A549 (cell line): ENCODE measurements around the gene TAF4B. TPM values are rescaled to one million over a fixed set of nuclear protein-coding genes. Genes with fewer than 3 reads are reported as not detected.

Source experiments
- ATAC-seq, 2 experiments: fragments of 200-7000 bp in 1 of 2; fragments of >200 bp in 1 of 2; cut with Nextera tagmentation in 1 of 2; cut with Tn5 transposase in 1 of 2; 3 replicates each; pipeline versions ENCODE4 v1.8.0 to v1.9.1; 2018 to 2020; ENCODE audit warnings: mild to moderate bottlenecking in 1 of 2, moderate library complexity in 1 of 2
- CTCF ChIA-PET: fragments of 300-600 bp; sonication (Branson Sonifier 250); formaldehyde crosslinking; extraction: SDS; loops from one replicate; lab custom pipeline; 2021; ENCODE audit warnings: antibody characterized with exemption, inconsistent platforms; lab: Yijun Ruan, JAX
- POLR2A ChIA-PET: fragments of 350-600 bp; formaldehyde crosslinking; extraction: SDS; loops from one replicate; lab custom pipeline; 2021; ENCODE audit warnings: antibody characterized with exemption, inconsistent platforms; lab: Yijun Ruan, JAX
- DNase-seq, 2 experiments: peaks; one replicate each; pipeline versions ENCODE4 v3.0.0 to v3.0.0-alpha.2; 2011 to 2016; ENCODE audit warnings: low read depth in 1 of 2, low spot score in 1 of 2
- FAIRE-seq: peaks from 2 replicates; lab custom pipeline; 2011; peaks lifted over from hg19 to GRCh38; lab: Jason Lieb, UNC
- H3K27ac ChIP-seq, 2 experiments: fragments of >200 bp; sonication (Bioruptor Twin); formaldehyde crosslinking; 3 replicates each; pipeline ENCODE4 v1.5.1; 2016 to 2017
- H3K4me1 ChIP-seq: fragments of >200 bp; sonication (Bioruptor Twin); formaldehyde crosslinking; 3 replicates; pipeline ENCODE4 v1.6.1; 2016
- H3K4me2 ChIP-seq: fragments of >200 bp; sonication (Bioruptor Twin); formaldehyde crosslinking; 3 replicates; pipeline ENCODE4 v1.6.1; 2016
- H3K4me3 ChIP-seq: fragments of >200 bp; sonication (Bioruptor Twin); formaldehyde crosslinking; 3 replicates; pipeline ENCODE4 v1.5.1; 2016
- H3K9me3 ChIP-seq: fragments of >200 bp; sonication (Bioruptor Twin); formaldehyde crosslinking; 3 replicates; pipeline ENCODE4 v1.6.1; 2016
- BHLHE40 ChIP-seq: IDR thresholded peaks from 2 replicates; pipeline ENCODE4 v1.6.1; 2012; ENCODE audit warnings: low read depth, low read length, inconsistent platforms
- CBX2 ChIP-seq: fragments of 200-600 bp; sonication (generic); IDR thresholded peaks from 2 replicates; pipeline ENCODE4 v1.6.1; 2016; ENCODE audit warnings: low read depth, mild to moderate bottlenecking, borderline replicate concordance
- CEBPB ChIP-seq, 2 experiments: fragments of >200 bp in 1 of 2; sonication (Bioruptor Twin) in 1 of 2; formaldehyde crosslinking in 1 of 2; IDR thresholded peaks; 2 replicates each; pipeline ENCODE4 v1.6.1; 2012 to 2016
- CHD2 ChIP-seq: fragments of 150-350 bp; IDR thresholded peaks from 2 replicates; pipeline ENCODE4 v1.6.1; 2014; ENCODE audit warnings: low read length; ENCODE audit not compliant: partially characterized antibody
- CHD4 ChIP-seq: fragments of 200-600 bp; sonication (generic); IDR thresholded peaks from 2 replicates; pipeline ENCODE4 v1.6.1; 2016; ENCODE audit warnings: antibody characterized with exemption, mild to moderate bottlenecking, borderline replicate concordance
- EHMT2 ChIP-seq: fragments of 200-600 bp; sonication (generic); IDR thresholded peaks from 2 replicates; pipeline ENCODE4 v1.6.1; 2016; ENCODE audit warnings: antibody characterized with exemption, low read depth, mild to moderate bottlenecking, moderate library complexity
- FOSB ChIP-seq: fragments of 250-450 bp; sonication (Bioruptor Pico); IDR thresholded peaks from 2 replicates; pipeline ENCODE4 v1.5.0; 2020; ENCODE audit warnings: mild to moderate bottlenecking, moderate library complexity
- FOSL2 ChIP-seq, 2 experiments: fragments of 450-650 bp in 1 of 2; fragments of >200 bp in 1 of 2; sonication (Bioruptor Twin) in 1 of 2; formaldehyde crosslinking; IDR thresholded peaks; 2 replicates each; pipeline versions ENCODE4 v1.5.0 to v1.6.1; 2016 to 2020; ENCODE audit warnings: mild to moderate bottlenecking in 1 of 2, moderate library complexity in 1 of 2
- HOXB13 ChIP-seq: fragments of 250-450 bp; sonication (Bioruptor Pico); IDR thresholded peaks from 2 replicates; pipeline ENCODE4 v1.5.0; 2020; ENCODE audit warnings: low read depth, mild to moderate bottlenecking, moderate library complexity
- HOXB5 ChIP-seq: fragments of 250-450 bp; sonication (Bioruptor Pico); IDR thresholded peaks from 2 replicates; pipeline ENCODE4 v1.5.0; 2020; ENCODE audit warnings: mild to moderate bottlenecking, moderate library complexity
- MAZ ChIP-seq: fragments of 150-350 bp; IDR thresholded peaks from 2 replicates; pipeline ENCODE4 v1.6.1; 2014; ENCODE audit warnings: antibody characterized with exemption, low read depth, low read length, borderline replicate concordance
- NFE2L2 ChIP-seq: fragments of 150-350 bp; conservative IDR thresholded peaks from 2 replicates; pipeline ENCODE4 v1.6.1; 2014; ENCODE audit warnings: low read length
- NR3C1 ChIP-seq: fragments of >200 bp; sonication (Bioruptor Twin); formaldehyde crosslinking; IDR thresholded peaks from 3 replicates; pipeline ENCODE4 v1.6.1; 2017
- PHF8 ChIP-seq: fragments of 200-600 bp; sonication (generic); IDR thresholded peaks from 2 replicates; pipeline ENCODE4 v1.6.1; 2016; ENCODE audit warnings: low read depth, mild to moderate bottlenecking, antibody characterized with exemption, moderate library complexity, borderline replicate concordance
- POLR2A ChIP-seq: IDR thresholded peaks from 2 replicates; pipeline ENCODE4 v1.6.1; 2012; ENCODE audit warnings: mild to moderate bottlenecking, low read length
- RCOR1 ChIP-seq: fragments of 150-350 bp; IDR thresholded peaks from 2 replicates; pipeline ENCODE4 v1.6.1; 2014; ENCODE audit warnings: antibody characterized with exemption, low read length, low read depth
- RNF2 ChIP-seq: fragments of 200-600 bp; sonication (generic); IDR thresholded peaks from 2 replicates; pipeline ENCODE4 v1.6.1; 2016; ENCODE audit warnings: low read depth, mild to moderate bottlenecking, antibody characterized with exemption, moderate library complexity, borderline replicate concordance
- TP53 ChIP-seq: fragments of 250-450 bp; sonication (Bioruptor Pico); IDR thresholded peaks from 2 replicates; pipeline ENCODE4 v1.5.0; 2021; ENCODE audit warnings: mild to moderate bottlenecking, moderate library complexity
- ZSCAN20 ChIP-seq: fragments of 250-450 bp; sonication (Bioruptor Pico); IDR thresholded peaks from 2 replicates; pipeline ENCODE4 v1.8.0; 2022; ENCODE audit warnings: mild to moderate bottlenecking, moderate library complexity
- WGBS: methylation state at CpG from one replicate; pipeline ENCODE4 v1.1.6; 2017; ENCODE audit errors: missing lambda C conversion rate; 5-methylcytosine and 5-hydroxymethylcytosine counted together
- polyA plus RNA-seq, 4 experiments: library from polyadenylated mRNA; depleted of rRNA in 3 of 4; stranded (reverse); fragments of >200 nt; fragmentation: RNase III in 1 of 4; extraction: RNeasy Plus Mini Kit Qiagen cat#74134 plus additional on column Dnase treatment in 1 of 4; gene quantifications; 2 replicates in 3 of 4; 3 replicates in 1 of 4; pipeline ENCODE4 v1.2.3, GENCODE V29; 2011 to 2017
- TF ChIP-seq, protein P1 (sequence below): fragments of >200 bp; sonication (Bioruptor Twin); formaldehyde crosslinking; IDR thresholded peaks from 2 replicates; pipeline ENCODE4 v1.6.1; 2016
- TF ChIP-seq, protein P2 (sequence below): fragments of >200 bp; sonication (Bioruptor Twin); formaldehyde crosslinking; IDR thresholded peaks from 3 replicates; pipeline ENCODE4 v1.5.1; 2016
- TF ChIP-seq, protein P3 (sequence below): fragments of 250-450 bp; sonication (Bioruptor Pico); IDR thresholded peaks from 2 replicates; pipeline ENCODE4 v1.5.0; 2021; ENCODE audit warnings: mild to moderate bottlenecking, moderate library complexity, borderline replicate concordance
- TF ChIP-seq, protein P4 (sequence below): fragments of 200-600 bp; sonication (generic); IDR thresholded peaks from 2 replicates; pipeline ENCODE4 v1.6.1; 2016; ENCODE audit warnings: antibody characterized with exemption, mild to moderate bottlenecking, moderate library complexity
- TF ChIP-seq, protein P5 (sequence below): fragments of 150-350 bp; IDR thresholded peaks from 2 replicates; pipeline ENCODE4 v1.6.1; 2014; ENCODE audit warnings: low read depth, mild to moderate bottlenecking, low read length

Gene TAF4B
- polyA plus RNA-seq, 2 of the 4 experiments (the other 2 are of a cell fraction): 2.5 to 5.6 TPM

DNA sequence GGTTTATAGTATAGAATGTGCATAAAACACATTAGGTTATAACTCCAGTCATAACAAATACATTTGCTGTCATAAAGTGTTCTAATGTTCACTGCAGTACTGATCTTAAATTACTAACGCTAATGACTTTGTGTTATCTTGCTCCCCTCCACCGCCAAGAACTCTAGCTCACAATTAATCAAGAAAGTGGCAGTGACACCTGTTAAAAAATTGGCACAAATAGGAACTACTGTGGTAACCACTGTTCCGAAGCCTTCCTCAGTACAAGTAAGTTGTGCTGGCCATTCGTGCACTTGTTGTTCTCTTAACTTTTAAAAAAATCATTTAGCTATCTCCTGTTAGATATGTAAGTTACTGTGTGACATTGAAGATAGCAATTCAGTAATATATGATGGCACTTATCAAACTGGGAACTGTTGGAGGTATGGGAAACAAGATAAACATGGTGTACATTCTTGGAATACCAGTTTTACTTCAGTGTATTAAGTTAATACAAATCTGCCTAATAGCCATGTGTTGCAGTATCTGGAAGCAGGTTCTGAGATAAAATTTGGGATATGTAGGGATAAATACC is 41.2 kb downstream of the TAF4B start:
- DNase-seq (no peak), FAIRE-seq (no peak), ATAC-seq (no peak)
- ChIA-PET CTCF (no interaction called here), POLR2A (no interaction called here)
- Histone ChIP-seq H3K9me3 (no peaks in the 10 kb centered on the region), H3K27ac (no peak overlapping the region), H3K4me2 (no peak overlapping the region), H3K4me3 (no peak overlapping the region), H3K4me1 (no peaks in the 10 kb centered on the region)
- WGBS: 83% methylated on average over 4 of the region's 4 CpGs
- TF ChIP-seq EHMT2 (no peak), RCOR1 (no peak), BHLHE40 (no peak), CHD2 (no peak), HOXB5 (CRISPR knock-in tag) (no peak), HOXB13 (CRISPR knock-in tag) (no peak), MAZ (no peak), CHD4 (no peak), TP53 (CRISPR knock-in tag) (no peak), POLR2A (no peak), NFE2L2 (no peak), PHF8 (no peak), FOSB (CRISPR knock-in tag) (no peak)
- TF ChIP-seq, protein P1, sequence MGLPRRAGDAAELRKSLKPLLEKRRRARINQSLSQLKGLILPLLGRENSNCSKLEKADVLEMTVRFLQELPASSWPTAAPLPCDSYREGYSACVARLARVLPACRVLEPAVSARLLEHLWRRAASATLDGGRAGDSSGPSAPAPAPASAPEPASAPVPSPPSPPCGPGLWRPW: no peak
- TF ChIP-seq, protein P2, sequence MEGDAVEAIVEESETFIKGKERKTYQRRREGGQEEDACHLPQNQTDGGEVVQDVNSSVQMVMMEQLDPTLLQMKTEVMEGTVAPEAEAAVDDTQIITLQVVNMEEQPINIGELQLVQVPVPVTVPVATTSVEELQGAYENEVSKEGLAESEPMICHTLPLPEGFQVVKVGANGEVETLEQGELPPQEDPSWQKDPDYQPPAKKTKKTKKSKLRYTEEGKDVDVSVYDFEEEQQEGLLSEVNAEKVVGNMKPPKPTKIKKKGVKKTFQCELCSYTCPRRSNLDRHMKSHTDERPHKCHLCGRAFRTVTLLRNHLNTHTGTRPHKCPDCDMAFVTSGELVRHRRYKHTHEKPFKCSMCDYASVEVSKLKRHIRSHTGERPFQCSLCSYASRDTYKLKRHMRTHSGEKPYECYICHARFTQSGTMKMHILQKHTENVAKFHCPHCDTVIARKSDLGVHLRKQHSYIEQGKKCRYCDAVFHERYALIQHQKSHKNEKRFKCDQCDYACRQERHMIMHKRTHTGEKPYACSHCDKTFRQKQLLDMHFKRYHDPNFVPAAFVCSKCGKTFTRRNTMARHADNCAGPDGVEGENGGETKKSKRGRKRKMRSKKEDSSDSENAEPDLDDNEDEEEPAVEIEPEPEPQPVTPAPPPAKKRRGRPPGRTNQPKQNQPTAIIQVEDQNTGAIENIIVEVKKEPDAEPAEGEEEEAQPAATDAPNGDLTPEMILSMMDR: no peak

DNA sequence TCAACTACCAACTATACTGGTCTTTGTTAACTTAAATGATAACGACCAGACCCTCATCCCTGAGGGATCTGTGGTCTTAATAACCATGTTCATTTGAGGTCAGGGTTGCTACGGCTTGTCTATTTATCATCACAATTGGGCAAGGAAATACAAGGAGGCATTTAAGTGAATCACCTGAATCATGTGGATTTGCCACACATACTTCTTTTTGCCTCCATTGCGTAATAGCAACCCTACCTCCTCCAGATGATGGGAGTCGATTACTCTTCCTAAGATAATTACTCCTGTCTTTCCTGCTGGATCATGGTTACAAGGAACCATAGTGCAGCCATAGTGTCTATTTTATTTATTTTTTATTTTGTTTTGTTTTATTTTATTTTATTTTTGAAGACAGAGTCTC is 42.2 kb downstream of the TAF4B start:
- Histone ChIP-seq H3K4me3 (no peak overlapping the region), H3K4me1 (no peaks in the 10 kb centered on the region), H3K27ac (no peak overlapping the region), H3K9me3 (no peaks in the 10 kb centered on the region), H3K4me2 (no peak overlapping the region)
- DNase-seq: no peak
- ATAC-seq: no peak
- no peak for FAIRE-seq
- ChIA-PET POLR2A (no interaction called here), CTCF (no interaction called here)
- TF ChIP-seq CBX2: no peak
- no peak for TF ChIP-seq NR3C1
- peak; percentile 35 to 68; a peak in 2 of 4 replicates for TF ChIP-seq CEBPB (IDR thresholded peaks at IDR 0.05)
- WGBS: 90% methylated on average over 4 of the region's 4 CpGs

DNA sequence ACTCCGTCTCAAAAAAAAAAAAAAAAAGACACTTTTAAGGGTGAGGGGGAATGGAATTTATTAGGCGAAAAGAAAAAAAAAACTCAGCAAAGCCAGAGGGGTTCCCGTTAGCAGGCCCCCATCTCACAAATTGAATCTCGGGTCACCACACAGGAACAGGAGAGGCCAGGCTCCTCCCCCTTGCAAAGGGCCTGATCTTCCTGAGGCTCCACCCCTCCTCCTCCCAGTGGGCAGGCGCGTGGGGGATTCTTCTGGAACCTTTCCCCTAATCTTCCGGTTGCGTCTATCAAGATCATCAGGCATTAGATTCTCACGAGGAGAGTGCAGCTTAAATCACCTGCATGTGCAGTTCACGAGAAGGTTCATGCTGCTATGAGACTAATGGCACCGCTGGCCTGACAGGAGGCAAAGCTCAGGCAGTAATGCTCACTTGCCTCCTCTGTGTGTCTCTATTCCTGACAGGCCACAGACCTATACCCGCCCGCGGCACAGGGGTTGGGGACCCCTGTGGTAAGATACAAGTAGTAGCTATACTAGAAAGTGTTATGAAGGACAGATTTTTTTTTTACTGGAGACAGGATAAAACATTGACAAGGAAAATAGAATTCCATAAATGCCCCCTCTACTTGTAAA is 45.8 kb downstream of the TAF4B start:
- no peak for FAIRE-seq
- Histone ChIP-seq H3K9me3 (no peaks in the 10 kb centered on the region), H3K4me1 (no peaks in the 10 kb centered on the region), H3K27ac (no peak overlapping the region), H3K4me3 (no peak overlapping the region), H3K4me2 (no peak overlapping the region)
- TF ChIP-seq NFE2L2 (no peak), FOSL2 (IDR thresholded peaks at IDR 0.05) (no peak), FOSL2 (CRISPR knock-in tag; IDR thresholded peaks at IDR 0.05) (no peak), ZSCAN20 (CRISPR knock-in tag) (no peak), RNF2 (no peak), POLR2A (no peak)
- TF ChIP-seq, protein P3, sequence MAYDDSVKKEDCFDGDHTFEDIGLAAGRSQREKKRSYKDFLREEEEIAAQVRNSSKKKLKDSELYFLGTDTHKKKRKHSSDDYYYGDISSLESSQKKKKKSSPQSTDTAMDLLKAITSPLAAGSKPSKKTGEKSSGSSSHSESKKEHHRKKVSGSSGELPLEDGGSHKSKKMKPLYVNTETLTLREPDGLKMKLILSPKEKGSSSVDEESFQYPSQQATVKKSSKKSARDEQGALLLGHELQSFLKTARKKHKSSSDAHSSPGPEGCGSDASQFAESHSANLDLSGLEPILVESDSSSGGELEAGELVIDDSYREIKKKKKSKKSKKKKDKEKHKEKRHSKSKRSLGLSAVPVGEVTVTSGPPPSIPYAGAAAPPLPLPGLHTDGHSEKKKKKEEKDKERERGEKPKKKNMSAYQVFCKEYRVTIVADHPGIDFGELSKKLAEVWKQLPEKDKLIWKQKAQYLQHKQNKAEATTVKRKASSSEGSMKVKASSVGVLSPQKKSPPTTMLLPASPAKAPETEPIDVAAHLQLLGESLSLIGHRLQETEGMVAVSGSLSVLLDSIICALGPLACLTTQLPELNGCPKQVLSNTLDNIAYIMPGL (CRISPR knock-in tag): no peak
- TF ChIP-seq, protein P4, sequence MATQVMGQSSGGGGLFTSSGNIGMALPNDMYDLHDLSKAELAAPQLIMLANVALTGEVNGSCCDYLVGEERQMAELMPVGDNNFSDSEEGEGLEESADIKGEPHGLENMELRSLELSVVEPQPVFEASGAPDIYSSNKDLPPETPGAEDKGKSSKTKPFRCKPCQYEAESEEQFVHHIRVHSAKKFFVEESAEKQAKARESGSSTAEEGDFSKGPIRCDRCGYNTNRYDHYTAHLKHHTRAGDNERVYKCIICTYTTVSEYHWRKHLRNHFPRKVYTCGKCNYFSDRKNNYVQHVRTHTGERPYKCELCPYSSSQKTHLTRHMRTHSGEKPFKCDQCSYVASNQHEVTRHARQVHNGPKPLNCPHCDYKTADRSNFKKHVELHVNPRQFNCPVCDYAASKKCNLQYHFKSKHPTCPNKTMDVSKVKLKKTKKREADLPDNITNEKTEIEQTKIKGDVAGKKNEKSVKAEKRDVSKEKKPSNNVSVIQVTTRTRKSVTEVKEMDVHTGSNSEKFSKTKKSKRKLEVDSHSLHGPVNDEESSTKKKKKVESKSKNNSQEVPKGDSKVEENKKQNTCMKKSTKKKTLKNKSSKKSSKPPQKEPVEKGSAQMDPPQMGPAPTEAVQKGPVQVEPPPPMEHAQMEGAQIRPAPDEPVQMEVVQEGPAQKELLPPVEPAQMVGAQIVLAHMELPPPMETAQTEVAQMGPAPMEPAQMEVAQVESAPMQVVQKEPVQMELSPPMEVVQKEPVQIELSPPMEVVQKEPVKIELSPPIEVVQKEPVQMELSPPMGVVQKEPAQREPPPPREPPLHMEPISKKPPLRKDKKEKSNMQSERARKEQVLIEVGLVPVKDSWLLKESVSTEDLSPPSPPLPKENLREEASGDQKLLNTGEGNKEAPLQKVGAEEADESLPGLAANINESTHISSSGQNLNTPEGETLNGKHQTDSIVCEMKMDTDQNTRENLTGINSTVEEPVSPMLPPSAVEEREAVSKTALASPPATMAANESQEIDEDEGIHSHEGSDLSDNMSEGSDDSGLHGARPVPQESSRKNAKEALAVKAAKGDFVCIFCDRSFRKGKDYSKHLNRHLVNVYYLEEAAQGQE: no peak
- TF ChIP-seq, protein P5, sequence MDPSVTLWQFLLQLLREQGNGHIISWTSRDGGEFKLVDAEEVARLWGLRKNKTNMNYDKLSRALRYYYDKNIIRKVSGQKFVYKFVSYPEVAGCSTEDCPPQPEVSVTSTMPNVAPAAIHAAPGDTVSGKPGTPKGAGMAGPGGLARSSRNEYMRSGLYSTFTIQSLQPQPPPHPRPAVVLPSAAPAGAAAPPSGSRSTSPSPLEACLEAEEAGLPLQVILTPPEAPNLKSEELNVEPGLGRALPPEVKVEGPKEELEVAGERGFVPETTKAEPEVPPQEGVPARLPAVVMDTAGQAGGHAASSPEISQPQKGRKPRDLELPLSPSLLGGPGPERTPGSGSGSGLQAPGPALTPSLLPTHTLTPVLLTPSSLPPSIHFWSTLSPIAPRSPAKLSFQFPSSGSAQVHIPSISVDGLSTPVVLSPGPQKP: no peak
- no peak for ATAC-seq
- no peak for DNase-seq
- POLR2A ChIA-PET: no interaction called here
- CTCF ChIA-PET: no interaction called here
- 94% methylated on average over 13 of the region's 14 CpGs for WGBS
